Measurements from ENCODE around the gene SPEF1.

Gene SPEF1

GRCh38 chr20:3728354-3728753 lies 52.9 kb downstream of the SPEF1 start:
- no peak for DNase-seq

Measured in stimulated activated CD4-positive, alpha-beta T cell treated with anti-CD3 and anti-CD28 coated beads, Interleukin-4, amount 100 ng/mL, for 4 hours (primary cell).